Measurements from ENCODE around the gene FARP2.

GRCh38 chr2:241408849-241409248, 52.8 kb downstream of the FARP2 start:
- TF ChIP-seq POLR2A (IDR thresholded peaks at IDR 0.05) (no peak), CTCF (IDR thresholded peaks at IDR 0.05) (no peak)

Measured in heart left ventricle (tissue), 13 donors.